Esophagus squamous epithelium (tissue), 5 donors: ENCODE results near the gene PSMD13. TPM values are rescaled to one million over a fixed set of nuclear protein-coding genes. Genes with fewer than 3 reads are reported as not detected.

Experiments used
- DNase-seq: peaks from one replicate; lab custom pipeline; 2025; lab: John Stamatoyannopoulos, UW
- H3K27ac ChIP-seq, 4 donors: fragments of 200-600 bp; sonication (generic); one replicate each; pipeline ENCODE4 v1.5.1; 2016 to 2019; ENCODE audit warnings: mild to moderate bottlenecking in 1 of 4
- H3K27me3 ChIP-seq, 4 donors: fragments of 200-600 bp; sonication (generic); 1 replicate in 3 of 4; 2 replicates in 1 of 4; pipeline versions ENCODE4 v1.5.1 to v1.6.0; 2017 to 2021; ENCODE audit warnings: antibody characterized with exemption in 1 of 4
- H3K36me3 ChIP-seq, 3 donors: fragments of 200-600 bp; sonication (generic); one replicate each; pipeline ENCODE4 v1.5.1; 2016 to 2019
- H3K4me1 ChIP-seq, 3 donors: fragments of 200-600 bp; sonication (generic); one replicate each; pipeline ENCODE4 v1.5.1; 2017 to 2019
- H3K4me3 ChIP-seq, 4 donors: fragments of 200-600 bp; sonication (generic); 1 replicate in 3 of 4; 2 replicates in 1 of 4; pipeline ENCODE4 v1.5.1; 2016 to 2019; ENCODE audit warnings: mild to moderate bottlenecking in 2 of 4, moderate library complexity in 1 of 4
- H3K9me3 ChIP-seq, 3 donors: fragments of 200-600 bp; sonication (generic); one replicate each; pipeline ENCODE4 v1.5.1; 2016 to 2019
- CTCF ChIP-seq, 6 experiments: fragments of 450-650 bp in 4 of 6; fragments of 200-600 bp in 2 of 6; sonication (generic) in 2 of 6; IDR thresholded peaks; one replicate each; pipeline ENCODE4 v1.5.1; 2016 to 2019; ENCODE audit warnings: antibody characterized with exemption in 6 of 6, mild to moderate bottlenecking in 4 of 6, moderate library complexity in 4 of 6
- POLR2A ChIP-seq, 4 donors: fragments of 450-650 bp; IDR thresholded peaks; one replicate each; pipeline ENCODE4 v1.6.1; 2017; ENCODE audit warnings: antibody characterized with exemption in 4 of 4, mild to moderate bottlenecking in 4 of 4, moderate library complexity in 3 of 4
- WGBS, 2 donors: methylation state at CpG; one replicate each; pipeline ENCODE4 v1.1.5; 2018; 5-methylcytosine and 5-hydroxymethylcytosine counted together
- intact Hi-C: fragments of 100-400 bp; cut with DNase I; formaldehyde crosslinking; loops from one replicate; pipeline ENCODE4 v1.15.0; 2022
- total RNA-seq, 4 donors: library from RNA; depleted of rRNA; stranded (reverse); fragments of >200 nt; gene quantifications; one replicate each; pipeline ENCODE4 v1.1.0, GENCODE V29; 2016
- donor health status: DM: yes; HTN: yes; CAD: no.

The PSMD13 gene
- total RNA-seq, 4 donors from 2014 or later = 46.4 to 116 (median 105) TPM

GRCh38 chr11:223884-224283 is 12.9 kb upstream of the PSMD13 start:
- Histone ChIP-seq H3K9me3 (no peaks in the 10 kb centered on the region), H3K27ac (no peak overlapping the region), H3K36me3 (peaks cover 0 to 45% (median 0%) of the 10 kb centered on the region in 3 donors), H3K4me3 (no peak overlapping the region), H3K4me1 (no peaks in the 10 kb centered on the region), H3K27me3 (no peaks in the 10 kb centered on the region)
- intact Hi-C loops = no loop called here
- 88 to 91% methylated on average over 5 to 7 of the region's 9 CpGs for WGBS, 2 donors
- DNase-seq = no peak
- TF ChIP-seq POLR2A (IDR thresholded peaks at IDR 0.05) (no peak), CTCF (IDR thresholded peaks at IDR 0.05) (no peak)

DNA sequence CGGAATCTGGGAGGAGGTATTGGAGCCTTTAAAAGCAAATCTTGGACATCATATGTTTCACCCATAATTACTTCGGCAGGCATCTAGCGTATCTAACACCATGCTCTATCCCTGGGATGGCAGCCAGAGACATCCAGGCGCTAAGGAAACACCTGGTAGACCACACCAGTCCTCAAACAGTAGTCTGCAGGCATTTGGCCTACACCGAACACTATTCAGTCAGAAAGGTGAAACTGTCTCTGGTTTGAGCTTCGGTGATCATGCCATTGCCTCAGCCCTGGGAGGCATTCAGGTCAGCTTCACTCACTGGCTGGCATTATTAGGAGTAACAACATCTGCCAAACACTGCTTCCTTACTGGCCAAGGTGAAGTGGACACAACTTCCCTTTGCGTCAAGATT is 12.4 kb upstream of the PSMD13 start:
- intact Hi-C loops = no loop called here
- WGBS, 2 donors = 77 to 82% methylated on average over 7 of the region's 7 CpGs

DNA sequence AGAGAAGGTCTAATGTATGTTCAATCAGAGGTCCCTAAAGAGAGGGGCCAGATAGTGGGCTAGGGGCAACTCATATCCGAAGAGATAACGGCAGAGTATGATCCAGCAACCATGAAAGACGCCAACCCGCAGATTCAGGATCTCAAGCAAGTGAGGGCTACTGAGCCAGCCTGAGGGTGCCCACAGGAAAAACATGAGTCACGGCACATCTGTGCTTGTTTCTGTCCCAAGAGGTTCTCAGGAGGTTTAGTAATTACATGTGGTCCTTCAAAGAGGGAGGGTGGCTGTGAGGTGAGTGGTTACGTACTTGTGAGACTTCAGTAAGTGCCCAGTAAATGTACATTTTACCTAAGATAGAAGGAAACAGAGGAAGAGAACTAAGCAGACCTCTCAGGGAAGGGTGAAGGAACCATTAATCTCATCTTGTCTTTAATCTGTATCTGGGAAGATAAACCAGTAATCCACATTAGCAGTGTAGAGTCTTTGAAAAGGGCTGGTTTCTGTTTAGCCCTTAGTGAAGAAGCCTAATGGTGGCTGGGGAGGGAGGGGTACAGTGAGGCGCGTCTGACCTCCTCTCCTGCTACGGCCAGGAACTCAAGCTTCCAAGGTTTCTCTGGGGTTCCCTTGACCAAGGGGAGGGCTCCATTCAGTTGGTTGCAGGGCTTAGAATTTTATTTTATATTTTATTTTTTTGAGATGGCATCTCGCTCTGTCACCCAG is 10.9 kb upstream of the PSMD13 start:
- no peaks in the 10 kb centered on the region for H3K4me1 ChIP-seq
- DNase-seq = no peak
- intact Hi-C loops = no loop called here
- H3K4me3 ChIP-seq = no peak overlapping the region
- peaks cover 0 to 57% (median 0%) of the 10 kb centered on the region in 3 donors for H3K36me3 ChIP-seq
- 84 to 85% methylated on average over 10 of the region's 10 CpGs for WGBS, 2 donors
- no peaks in the 10 kb centered on the region for H3K27me3 ChIP-seq
- TF ChIP-seq POLR2A (IDR thresholded peaks at IDR 0.05) = no peak
- TF ChIP-seq CTCF (IDR thresholded peaks at IDR 0.05) = no peak
- H3K27ac ChIP-seq = no peak overlapping the region
- no peaks in the 10 kb centered on the region for H3K9me3 ChIP-seq

More for the DNA sequence above, 12.4 kb upstream of the PSMD13 start:
- TF ChIP-seq POLR2A (IDR thresholded peaks at IDR 0.05) (no peak), CTCF (IDR thresholded peaks at IDR 0.05) (no peak)
- H3K4me1 ChIP-seq = no peaks in the 10 kb centered on the region
- no peaks in the 10 kb centered on the region for H3K27me3 ChIP-seq
- DNase-seq = no peak
- no peaks in the 10 kb centered on the region for H3K9me3 ChIP-seq
- no peak overlapping the region for H3K4me3 ChIP-seq
- no peak overlapping the region for H3K27ac ChIP-seq
- H3K36me3 ChIP-seq = peaks cover 0 to 45% (median 0%) of the 10 kb centered on the region in 3 donors

- TF ChIP-seq CTCF (IDR thresholded peaks at IDR 0.05) (no peak), POLR2A (IDR thresholded peaks at IDR 0.05) (no peak)
- 81 to 86% methylated on average over 6 of the region's 6 CpGs for WGBS, 2 donors
- Histone ChIP-seq H3K27ac (no peak overlapping the region), H3K9me3 (no peaks in the 10 kb centered on the region), H3K27me3 (no peaks in the 10 kb centered on the region), H3K36me3 (peaks cover 0 to 58% (median 0%) of the 10 kb centered on the region in 3 donors), H3K4me3 (no peak overlapping the region), H3K4me1 (no peaks in the 10 kb centered on the region)
- intact Hi-C loops = no loop called here
- no peak for DNase-seq
Measured at GRCh38 chr11:227824-228379, 8.9 kb upstream of the PSMD13 start.

GRCh38 chr11:230431-230830 is 6.3 kb upstream of the PSMD13 start:
- no peak overlapping the region for H3K27ac ChIP-seq
- H3K4me3 ChIP-seq = no peak overlapping the region
- H3K36me3 ChIP-seq = peaks cover 0 to 47% (median 0%) of the 10 kb centered on the region in 3 donors
- no peak for DNase-seq
- H3K9me3 ChIP-seq = no peaks in the 10 kb centered on the region
- intact Hi-C loops = loop anchor here (10.0 kb wide), 1 partner anchor 274 kb away; the partner anchor contains the start of gene RNH1
- peaks cover 0 to 11% (median 7%) of the 10 kb centered on the region in 3 donors for H3K4me1 ChIP-seq
- TF ChIP-seq CTCF (IDR thresholded peaks at IDR 0.05) (no peak), POLR2A (IDR thresholded peaks at IDR 0.05) (no peak)
- WGBS, 2 donors = 91 to 95% methylated on average over 10 of the region's 10 CpGs
- H3K27me3 ChIP-seq = no peaks in the 10 kb centered on the region
